NT2/D1 (cell line): Measurements from ENCODE around the gene GCC2.

ENCODE experiments used
- SUZ12 ChIP-seq: IDR thresholded peaks from 2 replicates; pipeline ENCODE4 v1.6.1; 2011; ENCODE audit not compliant: insufficient read length, insufficient read depth; ENCODE audit errors: extremely low read depth
- ZNF274 ChIP-seq: IDR thresholded peaks from 2 replicates; pipeline ENCODE4 v1.6.1; 2011; ENCODE audit warnings: mild to moderate bottlenecking, low read depth, low read length

DNA sequence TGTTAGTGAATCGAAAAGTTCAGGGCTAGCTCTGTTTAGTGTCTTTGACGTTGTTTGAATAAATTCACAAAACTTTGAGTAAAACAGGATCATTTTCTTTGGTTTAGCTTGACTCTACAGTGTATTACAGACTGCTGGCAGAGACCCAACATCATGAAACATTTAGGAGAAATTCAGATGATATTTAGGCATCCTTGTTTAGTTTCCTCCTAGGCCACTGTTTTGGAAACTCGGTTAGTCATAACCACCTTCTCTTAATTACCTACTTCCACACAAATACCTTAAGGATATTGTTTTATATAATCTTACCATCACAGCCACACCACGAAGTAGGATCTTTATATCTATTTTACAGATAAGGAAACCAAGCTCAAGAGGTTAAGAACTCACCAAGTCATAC is 93.1 kb downstream of the GCC2 start:
- TF ChIP-seq ZNF274 (no peak), SUZ12 (no peak)
